MCF 10A (cell line): ENCODE measurements around the gene ARSI. TPM values are rescaled to one million over a fixed set of nuclear protein-coding genes. Genes with fewer than 3 reads are reported as not detected.

ENCODE experiments used
- BruUV-seq: library from RNA; stranded (reverse); fragments of 400-500 nt; replicated peaks from 2 replicates; lab custom pipeline; 2021; lab: Mats Ljungman, UMichigan
- CTCF ChIA-PET: fragments of 300-600 bp; sonication (Branson Sonifier 250); formaldehyde crosslinking; extraction: SDS; loops from one replicate; lab custom pipeline; 2021; ENCODE audit warnings: antibody characterized with exemption, inconsistent platforms; lab: Yijun Ruan, JAX
- POLR2A ChIA-PET: fragments of 300-600, 350-650 bp; sonication (Branson Sonifier 250); formaldehyde crosslinking; extraction: SDS; loops from one replicate; lab custom pipeline; 2020; ENCODE audit warnings: antibody characterized with exemption, inconsistent platforms; lab: Yijun Ruan, JAX
- DNase-seq: peaks from one replicate; pipeline ENCODE4 v3.0.0-alpha.2; 2018; ENCODE audit not compliant: unreplicated experiment
- H3K27ac Mint-ChIP-seq: one replicate; pipeline ENCODE4 v1.8.0; 2022; ENCODE audit warnings: mild to moderate bottlenecking, low read depth, mixed read lengths; ENCODE audit not compliant: unreplicated experiment
- H3K27me3 Mint-ChIP-seq: one replicate; pipeline ENCODE4 v1.8.0; 2022; ENCODE audit warnings: mixed read lengths; ENCODE audit not compliant: insufficient read depth, unreplicated experiment
- H3K36me3 Mint-ChIP-seq: one replicate; pipeline ENCODE4 v1.8.0; 2022; ENCODE audit warnings: mild to moderate bottlenecking, moderate library complexity, mixed read lengths; ENCODE audit not compliant: insufficient read depth, unreplicated experiment
- H3K4me1 Mint-ChIP-seq: one replicate; pipeline ENCODE4 v1.8.0; 2022; ENCODE audit warnings: mixed read lengths; ENCODE audit not compliant: insufficient read depth, unreplicated experiment
- H3K4me3 Mint-ChIP-seq: one replicate; pipeline ENCODE4 v1.8.0; 2022; ENCODE audit warnings: mild to moderate bottlenecking, moderate library complexity, mixed read lengths; ENCODE audit not compliant: unreplicated experiment
- H3K9me3 Mint-ChIP-seq: one replicate; pipeline ENCODE4 v1.8.0; 2022; ENCODE audit warnings: mixed read lengths; ENCODE audit not compliant: unreplicated experiment
- CTCF ChIP-seq: fragments of 200-600 bp; IDR thresholded peaks from one replicate; pipeline ENCODE4 v1.8.0; 2022; ENCODE audit warnings: antibody characterized with exemption, mild to moderate bottlenecking; ENCODE audit not compliant: unreplicated experiment
- intact Hi-C: fragments of 100-400 bp; cut with micrococcal nuclease; formaldehyde crosslinking; loops from 2 replicates; pipeline ENCODE4 v1.14.1; 2022
- total RNA-seq: library from RNA; stranded (reverse); gene quantifications from 2 replicates; pipeline ENCODE4 v1.2.3, GENCODE V29; 2022

ARSI gene
- total RNA-seq, 1 experiment from 2014 or later = 0.19 TPM

- ChIA-PET POLR2A (interaction anchor here (0.9 to 1.2 kb wide), 3 partner anchors 10 to 69 kb away, joined by 3 to 6 read pairs (median 5); no protein-coding TSS in a partner anchor), CTCF (interaction anchor here (0.6 to 2.9 kb wide), 4 partner anchors 85 to 931 kb away, joined by 3 to 28 read pairs (median 3); no protein-coding TSS in a partner anchor)
- no peak for DNase-seq
- Mint-ChIP-seq H3K4me1 (peaks cover 17% of the 10 kb centered on the region), H3K36me3 (no peaks in the 10 kb centered on the region), H3K27me3 (no peaks in the 10 kb centered on the region), H3K4me3 (no peak overlapping the region), H3K9me3 (no peaks in the 10 kb centered on the region), H3K27ac (no peak overlapping the region)
- BruUV-seq = no TSS peak
- intact Hi-C loops = loop anchor here (2.0 kb wide), 1 partner anchor 29 kb away; no protein-coding TSS in a partner anchor
- no peak for TF ChIP-seq CTCF
Measured at GRCh38 chr5:150265870-150266383, 36.8 kb downstream of the ARSI start.

- peak overlapping the region; percentile 13 for H3K27ac Mint-ChIP-seq
- no peaks in the 10 kb centered on the region for H3K9me3 Mint-ChIP-seq
- ChIA-PET CTCF (interaction anchor here (0.6 to 2.9 kb wide), 4 partner anchors 46 to 502 kb away, joined by 3 to 28 read pairs (median 5); no protein-coding TSS in a partner anchor), POLR2A (interaction anchor here (0.7 to 1.2 kb wide), 4 partner anchors 10 to 88 kb away, joined by 3 to 5 read pairs (median 3); no protein-coding TSS in a partner anchor)
- BruUV-seq = no TSS peak
- H3K4me3 Mint-ChIP-seq = no peak overlapping the region
- H3K4me1 Mint-ChIP-seq = peaks cover 11% of the 10 kb centered on the region
- no peaks in the 10 kb centered on the region for H3K27me3 Mint-ChIP-seq
- TF ChIP-seq CTCF = no peak
- no peak for DNase-seq
- intact Hi-C loops = loop anchor here (1.0 to 2.0 kb wide), 2 partner anchors 30 to 55 kb away; no protein-coding TSS in a partner anchor
- H3K36me3 Mint-ChIP-seq = no peaks in the 10 kb centered on the region
Measured at GRCh38 chr5:150264667-150265603, 37.8 kb downstream of the ARSI start.

- Mint-ChIP-seq H3K4me1 (peaks cover 11% of the 10 kb centered on the region), H3K9me3 (no peaks in the 10 kb centered on the region), H3K4me3 (no peak overlapping the region), H3K27me3 (no peaks in the 10 kb centered on the region), H3K36me3 (no peaks in the 10 kb centered on the region), H3K27ac (peak overlapping the region; percentile 13)
- intact Hi-C loops = loop anchor here (1.0 to 2.0 kb wide), 2 partner anchors 31 to 56 kb away; no protein-coding TSS in a partner anchor
- TF ChIP-seq CTCF = no peak
- peak; percentile 100 for DNase-seq
- CTCF ChIA-PET = interaction anchor here (0.6 to 2.9 kb wide), 6 partner anchors 10 to 438 kb away, joined by 3 to 28 read pairs (median 5); no protein-coding TSS in a partner anchor
- POLR2A ChIA-PET = interaction anchor here (0.6 to 2.6 kb wide), 6 partner anchors 11 to 89 kb away, joined by 3 to 15 read pairs (median 3); no protein-coding TSS in a partner anchor
- no TSS peak for BruUV-seq
Measured at GRCh38 chr5:150263801-150264621, 38.7 kb downstream of the ARSI start.
